GM21576 (cell line): Measurements from ENCODE around the gene NT5C.

Experiments used
- ATAC-seq: cut with Tn5 transposase; IDR thresholded peaks from one replicate; pipeline ENCODE4 v1.9.1; 2021; ENCODE audit warnings: mild to moderate bottlenecking, moderate library complexity; ENCODE audit not compliant: unreplicated experiment

NT5C gene

DNA sequence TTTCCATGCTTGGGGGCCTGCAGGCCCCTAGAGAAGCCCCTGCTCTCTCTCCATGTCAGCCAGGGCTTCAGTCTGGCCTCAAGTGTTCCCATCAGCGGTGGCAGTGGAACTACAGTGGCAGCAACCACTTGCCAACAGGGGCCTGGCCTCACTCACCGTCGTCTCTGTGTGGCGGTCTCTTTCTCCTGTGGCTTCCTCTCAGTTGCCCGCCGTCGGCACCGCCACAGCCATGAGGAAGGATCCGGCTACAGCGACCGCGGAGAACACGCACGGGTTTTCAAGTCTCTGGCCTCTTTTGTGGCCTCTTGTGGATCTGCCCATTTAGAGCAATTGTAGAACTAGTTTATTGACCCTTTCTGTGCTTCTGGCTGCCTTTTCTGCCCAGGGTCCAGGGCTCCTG lies 13.2 kb downstream of the NT5C start:
- ATAC-seq, result no peak

DNA sequence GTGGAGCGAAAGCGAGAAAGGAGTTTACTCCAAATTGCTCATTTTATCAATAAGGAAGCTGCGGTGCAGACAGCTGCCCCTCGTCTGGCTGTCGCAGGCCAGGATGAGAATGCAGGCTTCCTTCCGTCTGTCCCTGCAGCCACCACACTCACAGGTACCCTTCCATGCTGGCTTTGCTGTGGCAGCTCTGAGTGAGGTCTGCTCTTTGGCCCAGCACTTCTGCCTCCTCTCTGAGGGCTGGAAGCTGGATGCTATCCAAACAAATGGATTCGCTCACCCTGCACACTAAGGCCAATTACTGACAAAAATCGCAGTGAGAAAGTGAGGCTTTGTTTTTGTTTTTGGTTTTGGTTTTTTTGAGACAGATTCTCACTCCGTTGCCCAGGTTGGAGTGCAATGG lies 14.8 kb downstream of the NT5C start:
- ATAC-seq, result no peak

DNA sequence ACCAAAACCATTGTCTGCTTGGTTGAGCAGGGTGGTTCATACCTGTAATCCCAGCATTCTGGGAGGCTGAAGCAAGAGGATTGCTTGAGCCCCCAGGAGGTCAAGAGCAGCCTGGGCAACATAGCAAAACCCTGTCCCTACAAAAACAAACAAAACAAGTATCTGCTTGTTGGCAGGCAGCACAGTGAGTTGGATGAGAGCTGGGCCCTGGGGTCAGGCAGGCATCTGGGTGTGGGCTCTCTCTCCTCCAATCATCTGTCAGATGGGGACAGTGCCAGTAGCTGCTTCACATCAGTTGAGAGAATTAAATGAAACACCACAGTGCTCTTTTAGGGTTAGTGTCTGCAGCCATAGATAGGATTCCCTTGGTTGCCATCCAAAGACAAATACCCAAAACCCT lies 16.0 kb downstream of the NT5C start:
- no peak for ATAC-seq

DNA sequence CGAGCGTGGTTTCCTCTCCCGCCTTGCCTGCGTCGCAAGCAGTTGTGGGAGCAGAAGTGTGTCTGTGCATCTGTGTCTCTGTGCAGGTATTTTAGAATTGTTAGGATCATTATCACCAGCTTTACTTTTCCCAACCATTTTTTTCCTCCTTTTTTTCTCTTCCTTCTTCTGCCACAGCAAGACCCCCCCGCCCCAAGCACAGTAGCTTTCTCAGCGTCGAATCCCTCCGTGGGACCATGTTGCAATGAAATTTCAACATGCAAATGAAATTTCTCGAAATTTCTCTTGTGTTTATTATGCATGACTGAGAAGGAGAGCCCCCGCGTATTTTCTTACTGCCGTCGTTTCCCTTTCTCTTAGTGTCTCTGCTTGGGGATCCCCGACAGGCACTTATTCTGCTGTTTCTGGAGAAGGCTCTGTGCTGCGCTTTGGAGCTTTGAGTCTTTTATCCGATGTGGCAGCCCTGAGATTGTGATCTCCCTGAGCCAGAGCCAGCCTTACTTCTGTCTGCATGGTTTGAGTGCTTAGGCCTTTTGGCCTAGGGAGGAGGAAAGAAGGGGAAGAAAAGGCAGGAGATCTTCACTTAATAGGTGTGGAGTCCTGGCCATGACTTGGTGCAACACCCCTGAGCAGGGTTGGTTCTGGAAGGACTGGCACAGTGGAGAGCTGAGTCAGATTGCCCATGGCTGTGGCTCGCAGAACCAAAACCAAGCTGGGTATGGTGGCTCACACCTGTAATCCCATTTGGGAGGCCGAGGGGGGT lies 16.8 kb downstream of the NT5C start:
- no peak for ATAC-seq

DNA sequence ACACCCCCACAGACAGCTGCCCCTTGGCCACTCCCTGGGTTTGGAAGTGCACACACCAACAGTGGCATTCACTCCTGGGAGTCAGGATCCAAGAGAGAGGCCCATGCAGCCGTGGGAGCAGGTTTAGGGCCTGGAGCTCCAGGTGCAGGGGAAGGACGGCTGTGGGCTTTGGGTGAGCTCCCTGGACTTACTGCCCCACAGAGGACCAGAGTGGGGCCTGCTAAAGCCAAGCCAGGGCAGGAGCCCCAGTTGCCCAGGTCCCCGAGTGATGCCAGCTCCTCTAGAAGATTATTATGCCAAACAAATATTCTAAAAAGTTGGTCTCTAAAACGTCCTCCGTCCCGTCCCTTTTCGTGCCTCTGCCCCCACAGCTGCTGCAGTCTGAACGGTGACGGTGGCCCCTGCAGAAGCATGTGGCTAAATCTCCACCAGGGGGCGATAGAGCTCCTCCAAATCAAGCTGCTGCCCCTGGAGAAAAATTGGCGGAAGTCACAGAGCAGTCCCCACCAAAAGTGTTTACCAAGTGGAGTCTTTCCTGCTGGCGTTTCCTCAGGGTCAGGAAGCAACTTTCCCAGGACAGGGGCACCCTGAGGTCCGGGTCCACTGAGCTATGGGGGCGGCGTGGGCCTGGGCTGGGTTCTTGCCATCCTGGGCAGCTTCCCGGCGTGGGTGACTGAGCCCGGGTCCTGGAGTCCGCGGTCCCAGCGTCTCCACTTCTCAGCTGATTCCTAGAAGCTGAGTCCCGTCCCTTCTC lies 17.6 kb downstream of the NT5C start:
- ATAC-seq, result peak; percentile 39

DNA sequence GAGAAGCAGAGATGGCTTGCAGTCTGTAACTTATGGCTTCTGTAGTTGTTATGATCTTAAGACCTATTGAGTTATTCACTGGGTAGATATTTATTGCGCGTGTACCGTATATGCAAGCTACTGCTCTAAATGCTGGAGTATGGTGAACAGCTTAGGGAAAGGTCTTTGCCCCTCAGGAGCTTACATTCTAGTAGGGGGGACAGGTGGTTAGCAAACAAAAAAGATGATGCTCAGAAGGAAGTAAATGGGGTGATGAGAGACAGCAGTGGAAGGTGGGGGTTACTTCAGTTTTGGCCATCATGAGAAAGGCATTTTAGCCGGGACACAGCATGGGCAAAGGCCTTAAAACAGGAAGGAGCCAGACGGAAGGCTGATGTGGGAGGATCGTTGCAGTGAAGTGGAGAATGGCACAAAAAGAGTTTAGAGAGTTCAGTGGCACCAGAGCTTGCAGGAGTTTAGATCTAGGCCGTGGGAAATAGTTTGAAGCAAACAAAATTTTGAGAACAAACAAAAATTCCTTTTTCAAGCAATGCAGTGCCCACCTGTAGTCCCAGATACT lies 19.7 kb downstream of the NT5C start:
- no peak for ATAC-seq

DNA sequence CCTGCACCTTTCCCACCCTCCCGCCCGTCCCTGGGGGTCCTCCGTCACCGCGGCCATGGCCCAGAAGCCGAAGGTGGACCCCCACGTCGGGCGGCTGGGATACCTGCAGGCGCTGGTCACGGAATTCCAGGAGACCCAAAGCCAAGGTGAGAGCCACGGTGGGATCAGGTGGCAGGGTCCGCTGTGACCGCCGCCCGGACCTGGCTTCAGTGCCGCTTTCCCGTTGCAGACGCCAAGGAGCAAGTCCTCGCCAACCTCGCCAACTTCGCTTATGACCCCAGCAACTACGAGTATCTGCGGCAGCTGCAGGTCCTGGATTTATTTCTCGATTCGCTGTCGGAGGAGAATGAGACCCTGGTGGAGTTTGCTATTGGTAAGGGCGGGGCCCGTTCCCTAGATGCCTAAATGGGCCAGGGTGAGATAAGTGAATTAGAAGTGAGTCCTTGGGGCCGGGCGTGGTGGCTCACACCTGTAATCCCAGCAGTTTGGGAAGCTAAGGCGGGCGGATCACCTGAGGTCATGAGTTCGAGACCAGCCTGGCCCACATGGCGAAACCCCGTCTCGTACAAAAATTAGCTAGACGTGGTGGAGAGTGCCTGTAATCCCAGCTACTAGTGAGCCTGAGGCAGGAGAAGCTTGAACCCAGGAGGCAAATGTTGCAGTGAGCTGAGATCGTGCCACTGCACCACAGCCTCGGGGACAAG lies 21.2 kb downstream of the NT5C start:
- no peak for ATAC-seq

DNA sequence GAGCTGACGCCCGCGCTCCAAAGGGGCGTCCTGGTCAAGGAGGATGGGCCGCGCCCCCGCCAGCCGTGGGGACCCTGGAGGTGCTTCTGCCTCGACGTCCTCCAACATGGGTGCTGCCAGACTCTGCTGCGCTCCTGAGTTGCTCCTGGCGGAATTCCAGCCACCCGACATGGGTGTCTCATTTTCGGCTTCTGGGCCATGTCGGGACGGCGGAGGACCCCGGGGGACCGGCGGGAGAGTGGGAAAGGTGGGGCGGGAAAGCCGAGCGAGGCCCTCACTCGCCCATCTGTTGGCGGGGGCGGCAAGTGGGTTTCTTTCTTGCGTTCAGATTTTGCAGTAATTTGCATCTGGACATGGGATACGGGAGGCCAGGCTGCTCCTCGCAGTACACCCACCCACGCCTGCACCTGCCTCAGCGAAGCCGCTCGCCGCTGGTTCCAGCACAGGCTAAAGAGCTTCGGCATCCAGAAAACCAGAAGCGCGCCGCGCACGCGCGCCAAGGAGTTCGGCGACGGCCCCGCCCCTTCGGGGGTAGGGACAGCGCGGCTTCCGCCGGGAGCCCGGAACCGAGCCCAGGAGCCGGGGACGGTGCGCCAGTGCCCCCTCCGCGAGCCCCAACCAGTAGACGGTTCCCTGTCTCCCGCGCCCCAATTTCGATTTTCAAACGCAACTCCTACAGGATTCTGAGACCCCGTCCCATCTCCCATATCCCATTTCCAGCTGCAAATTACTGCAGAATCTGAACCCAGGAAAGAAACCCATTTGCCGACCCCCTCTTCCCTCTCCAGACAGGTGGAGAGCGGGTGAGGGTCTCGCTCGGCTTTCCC lies 21.9 kb downstream of the NT5C start, which contains the start of gene ARMC7:
ARMC7 (plus strand) TSS at position 563 of the 827 bp plus-strand sequence. CDS start 320 bp downstream, outside the sequence.
- ATAC-seq, result peak; percentile 51

DNA sequence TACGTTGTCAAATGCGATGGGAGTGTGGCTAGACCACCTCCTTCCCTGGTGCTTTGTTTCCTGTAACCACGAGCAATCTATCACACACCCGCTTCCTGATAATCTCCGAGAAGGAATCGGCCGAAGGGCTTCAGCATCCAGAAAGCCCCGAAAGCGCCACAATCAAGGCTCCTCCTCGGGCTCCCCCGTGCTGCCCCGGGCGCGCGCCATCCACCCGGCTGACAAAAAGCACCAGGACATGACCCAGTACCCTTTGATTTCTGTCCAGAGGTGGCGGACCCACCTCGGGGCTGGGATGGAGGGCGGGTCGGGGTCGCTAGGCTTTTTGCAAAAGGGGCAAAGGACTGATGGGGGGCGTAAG lies 22.5 kb downstream of the NT5C start:
- no peak for ATAC-seq

DNA sequence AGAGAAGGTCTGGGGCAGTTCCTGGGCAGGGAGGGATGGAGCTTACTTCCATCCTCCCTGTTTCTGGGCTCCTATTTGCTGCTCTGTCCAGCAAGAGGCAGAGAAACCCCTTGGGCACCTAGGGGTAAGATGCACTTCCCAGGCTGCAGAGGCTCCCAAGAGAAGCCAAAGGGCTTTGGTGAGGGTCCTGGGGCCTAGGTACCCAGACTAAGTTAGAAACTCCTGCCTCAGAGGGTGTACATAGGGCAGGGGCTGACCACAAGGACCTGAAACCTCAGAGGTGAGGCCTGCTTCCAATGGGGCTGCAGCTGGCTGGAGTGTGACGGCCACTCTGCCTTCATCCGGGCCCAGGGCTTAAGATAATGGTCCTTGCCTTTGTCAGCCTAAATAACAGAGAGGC lies 23.3 kb downstream of the NT5C start:
- no peak for ATAC-seq

DNA sequence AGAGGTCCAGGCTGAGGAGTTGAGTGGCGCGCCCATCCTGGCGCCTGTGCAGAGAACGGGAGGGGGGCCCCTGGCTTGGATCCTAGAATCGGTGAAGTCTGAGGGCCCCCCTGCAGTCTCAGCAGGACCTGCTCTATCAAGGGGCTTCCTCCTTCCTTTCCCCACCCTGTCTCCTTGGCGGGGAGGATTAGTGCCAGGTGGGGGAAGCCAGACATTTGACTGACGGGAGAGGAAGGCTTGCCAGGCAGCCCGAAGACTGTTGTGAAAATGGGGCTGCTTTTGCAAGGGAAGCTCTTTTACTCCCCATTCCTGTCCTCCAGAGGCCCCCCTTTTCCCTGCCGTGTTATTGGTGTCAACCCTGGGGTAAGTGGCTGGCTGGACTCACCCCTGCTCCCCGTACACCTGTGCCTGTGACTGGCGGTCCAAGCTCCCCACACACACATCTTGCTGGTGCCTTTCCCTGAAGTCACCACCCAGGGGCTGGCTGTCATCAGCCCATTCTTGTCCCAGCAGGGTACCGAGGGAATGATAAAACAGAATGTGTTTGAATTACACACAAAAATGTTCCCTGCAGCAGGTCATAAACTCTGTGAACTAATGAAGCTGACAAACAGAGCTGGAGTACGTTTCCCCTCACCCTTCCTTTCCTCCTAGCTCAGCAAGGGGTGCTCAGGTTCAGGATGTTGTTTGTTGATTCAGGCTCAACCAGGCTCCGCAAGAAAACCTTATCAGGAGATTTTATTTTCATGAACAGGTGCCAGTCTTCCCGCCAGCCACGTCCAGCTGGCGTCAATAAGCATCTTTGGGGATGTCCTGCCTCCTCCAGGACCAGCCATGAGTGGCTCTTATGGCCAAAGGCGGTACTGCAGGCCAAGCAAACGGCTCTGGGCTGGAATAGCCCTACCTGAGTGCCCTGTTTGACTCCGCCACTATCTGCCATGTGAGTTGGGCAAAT lies 26.1 kb downstream of the NT5C start:
- no peak for ATAC-seq

DNA sequence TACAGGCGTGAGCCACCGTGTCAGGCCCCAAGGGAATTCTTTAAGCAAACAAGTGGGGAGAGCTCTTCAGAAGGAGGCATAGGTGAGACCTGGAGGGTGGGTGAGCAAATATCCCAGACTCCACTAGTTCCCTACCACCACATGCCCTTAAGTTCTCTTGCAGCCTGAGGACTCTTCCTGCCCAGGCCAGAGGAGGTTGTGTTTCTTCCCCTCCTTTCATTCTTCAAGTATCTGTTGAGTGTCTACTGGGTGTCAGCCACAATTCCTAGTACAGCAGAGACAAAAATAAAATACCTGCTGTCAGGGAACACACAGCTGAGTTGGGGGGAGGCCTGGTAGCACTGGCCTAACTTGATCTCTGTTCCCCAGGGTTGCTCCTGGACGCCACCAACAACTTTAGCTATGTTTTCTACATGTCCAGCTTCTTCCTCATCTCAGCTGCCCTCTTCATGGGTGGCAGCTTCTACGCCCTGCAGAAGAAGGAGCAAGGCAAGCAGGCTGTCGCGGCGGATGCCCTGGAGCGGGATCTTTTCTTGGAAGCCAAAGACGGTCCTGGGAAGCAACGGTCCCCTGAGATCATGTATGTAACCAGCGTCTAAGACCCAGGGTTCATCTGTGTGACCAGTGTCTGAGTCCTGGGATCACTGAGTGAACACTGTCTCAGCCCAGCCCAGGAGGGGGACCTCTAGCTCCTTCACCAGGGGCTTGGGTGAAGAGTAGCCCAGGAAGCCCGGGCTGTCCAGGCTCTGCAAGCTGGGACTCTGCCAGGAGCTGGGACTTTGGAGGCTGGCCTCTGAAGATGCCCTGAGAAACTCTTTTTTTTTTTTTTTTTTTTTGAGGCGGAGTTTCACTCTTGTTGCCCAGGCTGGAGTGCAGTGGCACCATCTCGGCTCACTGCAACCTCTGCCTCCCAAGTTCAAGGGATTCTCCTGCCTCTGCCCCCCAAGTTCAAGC lies 27.7 kb downstream of the NT5C start:
- ATAC-seq, result no peak

DNA sequence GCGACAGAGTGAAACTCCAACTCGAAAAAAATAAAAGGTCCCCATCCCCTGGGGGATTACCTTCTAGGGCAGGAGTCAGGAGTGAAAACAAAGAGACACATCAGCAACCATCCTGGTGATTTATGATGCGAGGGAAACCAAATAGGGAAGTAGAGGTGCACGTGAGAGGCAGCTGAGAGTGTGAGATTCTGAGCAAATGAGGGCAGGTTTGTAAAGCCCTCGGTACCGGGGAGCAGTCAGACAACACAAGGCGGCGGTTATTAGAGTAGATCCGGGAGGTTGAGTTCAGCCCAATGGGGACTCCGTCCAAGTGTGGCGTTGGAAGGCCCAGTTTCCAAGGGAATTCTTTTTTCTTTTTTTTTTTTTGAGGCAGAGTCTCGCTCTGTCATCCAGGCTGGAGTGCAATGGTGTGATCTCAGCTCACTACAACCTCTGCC lies 29.1 kb downstream of the NT5C start:
- ATAC-seq, result no peak

DNA sequence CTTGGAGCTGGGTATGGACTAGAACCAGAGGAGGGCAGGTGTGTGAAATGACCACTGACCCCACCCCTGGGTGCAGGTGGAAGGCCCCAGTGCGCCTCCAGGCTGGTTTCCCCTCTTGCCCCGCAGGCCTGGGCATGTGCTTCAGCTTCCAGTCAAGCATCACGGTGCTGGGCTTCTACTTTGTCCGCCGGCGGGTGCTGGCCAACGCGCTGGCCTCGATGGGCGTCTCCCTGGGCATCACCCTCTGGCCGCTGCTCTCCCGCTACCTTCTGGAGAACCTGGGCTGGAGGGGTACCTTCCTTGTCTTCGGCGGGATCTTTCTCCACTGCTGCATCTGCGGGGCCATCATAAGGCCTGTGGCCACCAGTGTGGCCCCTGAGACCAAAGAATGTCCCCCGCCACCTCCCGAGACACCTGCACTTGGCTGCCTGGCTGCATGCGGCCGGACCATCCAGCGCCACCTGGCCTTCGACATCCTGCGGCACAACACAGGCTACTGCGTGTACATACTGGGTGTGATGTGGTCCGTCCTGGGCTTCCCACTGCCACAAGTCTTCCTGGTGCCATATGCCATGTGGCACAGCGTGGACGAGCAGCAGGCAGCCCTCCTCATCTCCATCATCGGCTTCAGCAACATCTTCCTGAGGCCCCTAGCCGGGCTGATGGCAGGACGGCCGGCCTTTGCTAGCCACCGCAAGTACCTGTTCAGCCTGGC lies 31.5 kb downstream of the NT5C start:
- ATAC-seq, result no peak

DNA sequence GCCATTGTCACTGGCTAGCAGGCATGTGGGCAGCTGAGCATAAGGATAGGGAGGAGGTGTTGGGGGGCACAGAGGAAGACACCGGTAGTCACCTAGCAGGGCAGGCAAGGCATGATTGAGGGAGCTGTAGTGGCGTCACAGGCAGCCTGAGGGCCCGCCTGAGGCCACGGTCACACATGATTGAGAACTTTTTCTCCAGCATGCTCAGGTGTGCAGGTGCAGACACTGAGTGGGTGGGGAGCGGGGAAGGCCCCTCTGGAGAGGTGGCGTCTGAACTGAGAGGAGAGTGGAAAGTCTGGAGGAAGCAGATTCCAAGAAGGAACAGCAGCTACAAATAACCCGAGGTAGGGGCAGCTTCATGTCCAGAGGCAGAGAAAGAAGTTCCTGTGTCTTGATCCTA lies 32.7 kb downstream of the NT5C start:
- ATAC-seq, result no peak

DNA sequence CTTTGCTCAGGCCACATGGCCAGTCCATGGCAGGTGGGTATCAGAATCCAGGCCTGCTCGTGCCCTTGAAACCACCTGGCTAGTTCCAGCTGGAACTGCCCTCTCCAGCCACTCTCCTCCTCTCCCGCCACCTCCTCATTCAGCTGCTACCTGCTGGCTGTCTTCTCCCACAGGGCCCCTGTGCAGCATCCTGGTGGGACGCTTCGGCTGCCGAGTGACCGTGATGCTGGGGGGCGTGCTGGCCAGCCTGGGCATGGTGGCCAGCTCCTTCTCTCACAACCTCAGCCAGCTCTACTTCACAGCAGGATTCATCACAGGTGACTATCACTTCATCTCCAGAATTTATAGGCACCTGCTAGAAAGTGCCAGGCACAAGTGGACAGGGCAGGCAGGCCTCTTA lies 33.7 kb downstream of the NT5C start:
- ATAC-seq, result no peak

DNA sequence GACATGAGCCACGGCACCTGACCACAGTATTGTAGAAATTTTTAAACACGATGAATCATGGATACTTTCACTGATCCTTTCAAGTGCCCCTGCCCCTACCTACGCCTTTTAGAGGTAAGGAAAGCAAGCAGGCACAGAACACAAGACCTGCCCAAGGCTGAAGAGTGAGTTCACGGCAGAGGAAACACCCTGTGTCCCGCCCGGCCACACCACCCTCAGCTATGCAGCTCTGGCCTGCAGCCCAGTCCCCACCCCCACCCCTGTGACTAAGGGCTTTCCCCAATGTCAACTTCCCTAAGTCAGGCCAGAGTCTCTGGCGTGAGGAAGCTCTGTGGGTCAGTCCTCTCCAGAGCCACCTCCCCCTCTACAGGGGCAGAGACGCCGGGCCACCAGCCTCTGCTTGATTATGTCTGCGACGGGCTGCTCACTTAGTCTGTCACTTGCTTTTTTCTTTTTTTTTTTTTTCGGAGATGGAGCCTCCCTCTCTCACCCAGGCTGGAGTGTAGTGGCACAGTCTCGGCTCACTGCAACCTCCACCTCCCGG lies 35.4 kb downstream of the NT5C start:
- no peak for ATAC-seq
